H1 (cell line): ENCODE measurements around the gene ZNF213. TPM values are rescaled to one million over a fixed set of nuclear protein-coding genes. Genes with fewer than 3 reads are reported as not detected.

ENCODE experiments used
- CTCF ChIA-PET: fragments of 300-600 bp; sonication (Branson Sonifier 250); formaldehyde crosslinking; loops from one replicate; lab custom pipeline; 2021; ENCODE audit not compliant: partially characterized antibody; lab: Charles Lee
- POLR2A ChIA-PET: fragments of 300-600 bp; sonication (Branson Sonifier 250); formaldehyde crosslinking; loops from one replicate; lab custom pipeline; 2021; ENCODE audit warnings: inconsistent platforms; ENCODE audit not compliant: partially characterized antibody; lab: Charles Lee
- DNase-seq, 2 experiments: peaks; one replicate each; pipeline versions ENCODE4 v3.0.0 to v3.0.0-alpha.2; 2010 to 2022; ENCODE audit warnings: low spot score in 2 of 2, low read depth in 1 of 2, mixed read lengths in 1 of 2
- FAIRE-seq: peaks from 2 replicates; lab custom pipeline; 2011; peaks lifted over from hg19 to GRCh38; lab: Jason Lieb, UNC
- H2AFZ ChIP-seq: 2 replicates; pipeline ENCODE4 v1.8.1; 2012; ENCODE audit warnings: low read length, inconsistent platforms
- H2AK5ac ChIP-seq: 2 replicates; pipeline ENCODE4 v1.6.1; 2013; ENCODE audit warnings: low read depth, low read length
- H2BK120ac ChIP-seq: replicated peaks from 2 replicates; pipeline ENCODE3; 2013; ENCODE audit warnings: low read depth, low read length, inconsistent platforms
- H2BK12ac ChIP-seq: 2 replicates; pipeline ENCODE4 v1.6.1; 2013; ENCODE audit warnings: low read depth, low read length
- H2BK15ac ChIP-seq: 2 replicates; pipeline ENCODE4 v1.6.1; 2013; ENCODE audit warnings: low read length
- H2BK20ac ChIP-seq: 2 replicates; pipeline ENCODE4 v1.6.1; 2013; ENCODE audit warnings: low read length
- H2BK5ac ChIP-seq: 2 replicates; pipeline ENCODE4 v1.6.1; 2013; ENCODE audit warnings: low read depth, low read length
- H3K14ac ChIP-seq: 2 replicates; pipeline ENCODE4 v1.6.1; 2013; ENCODE audit warnings: inconsistent platforms; ENCODE audit not compliant: insufficient read length
- H3K18ac ChIP-seq: 2 replicates; pipeline ENCODE4 v1.6.1; 2013; ENCODE audit warnings: low read length; ENCODE audit errors: extremely low read depth
- H3K23ac ChIP-seq: 2 replicates; pipeline ENCODE4 v1.6.1; 2013; ENCODE audit warnings: inconsistent platforms; ENCODE audit not compliant: insufficient read length
- H3K23me2 ChIP-seq: 2 replicates; pipeline ENCODE4 v1.6.1; 2013; ENCODE audit warnings: low read depth, low read length
- H3K27ac ChIP-seq: 2 replicates; pipeline ENCODE4 v1.6.1; 2011; ENCODE audit warnings: low read depth, low read length, inconsistent platforms
- H3K27me3 ChIP-seq, 4 experiments: replicated peaks in 1 of 4; 1 replicate in 1 of 4; 2 replicates in 3 of 4; pipeline versions ENCODE4 v1.6.1 to v1.8.1; 2011 to 2013; ENCODE audit warnings: low read length in 3 of 4, mild to moderate bottlenecking in 3 of 4, inconsistent platforms in 2 of 4, mixed read lengths in 2 of 4, moderate library complexity in 1 of 4; ENCODE audit not compliant: control insufficient read depth in 3 of 4, insufficient read depth in 3 of 4; ENCODE audit errors: extremely low read depth in 1 of 4
- H3K36me3 ChIP-seq, 4 experiments: 2 replicates each; pipeline versions ENCODE4 v1.6.1 to v1.8.1; 2011 to 2013; ENCODE audit warnings: mild to moderate bottlenecking in 4 of 4, low read length in 3 of 4, moderate library complexity in 2 of 4, control low read depth in 1 of 4, inconsistent platforms in 1 of 4; ENCODE audit not compliant: insufficient read depth in 4 of 4, control insufficient read depth in 2 of 4
- H3K4ac ChIP-seq: replicated peaks from 2 replicates; pipeline ENCODE3; 2013; ENCODE audit warnings: low read length, low read depth, mixed read lengths, inconsistent platforms; ENCODE audit not compliant: insufficient read length
- H3K4me1 ChIP-seq, 4 experiments: replicated peaks in 1 of 4; 1 replicate in 1 of 4; 2 replicates in 3 of 4; pipeline versions ENCODE4 v1.6.1 to v1.8.1; 2011 to 2013; ENCODE audit warnings: low read length in 3 of 4, inconsistent platforms in 2 of 4, mixed read lengths in 1 of 4; ENCODE audit not compliant: insufficient read depth in 4 of 4, control insufficient read depth in 3 of 4
- H3K4me2 ChIP-seq, 2 experiments: 2 replicates each; pipeline versions ENCODE4 v1.6.1 to v1.8.1; 2011 to 2013; ENCODE audit warnings: low read depth in 2 of 2, low read length in 2 of 2, control low read depth in 1 of 2, inconsistent platforms in 1 of 2, mild to moderate bottlenecking in 1 of 2; ENCODE audit not compliant: insufficient read depth in 1 of 2
- H3K4me3 ChIP-seq, 4 experiments: fragments of 200-600, 300-600 bp in 1 of 4; sonication (generic), shearing (Covaris generic), sonication (Bioruptor Twin) in 1 of 4; 2 replicates each; pipeline versions ENCODE4 v1.5.1 to v1.8.1; 2011 to 2016; ENCODE audit warnings: low read length in 4 of 4, low read depth in 3 of 4, control low read depth in 2 of 4, inconsistent platforms in 2 of 4, mild to moderate bottlenecking in 2 of 4, mixed read lengths in 1 of 4, moderate library complexity in 1 of 4; ENCODE audit not compliant: insufficient read depth in 2 of 4; ENCODE audit errors: extremely low read depth in 1 of 4
- H3K56ac ChIP-seq: replicated peaks from 2 replicates; pipeline ENCODE3; 2013; ENCODE audit warnings: low read depth, mild to moderate bottlenecking, mixed read lengths, low read length, inconsistent platforms; ENCODE audit not compliant: insufficient read length
- H3K79me1 ChIP-seq: 2 replicates; pipeline ENCODE4 v1.6.1; 2013; ENCODE audit warnings: low read depth, low read length, control low read depth
- H3K79me2 ChIP-seq, 2 experiments: 2 replicates each; pipeline versions ENCODE4 v1.6.1 to v1.8.1; 2012 to 2013; ENCODE audit warnings: low read length in 2 of 2, mild to moderate bottlenecking in 2 of 2, inconsistent platforms in 1 of 2; ENCODE audit not compliant: insufficient read depth in 2 of 2, control insufficient read depth in 1 of 2
- H3K9ac ChIP-seq, 4 experiments: replicated peaks in 1 of 4; 1 replicate in 1 of 4; 2 replicates in 3 of 4; pipeline versions ENCODE4 v1.6.1 to v1.8.1; 2011 to 2013; ENCODE audit warnings: low read depth in 3 of 4, low read length in 3 of 4, control low read depth in 2 of 4, mild to moderate bottlenecking in 2 of 4, moderate library complexity in 2 of 4, inconsistent platforms in 1 of 4; ENCODE audit errors: extremely low read depth in 1 of 4
- H3K9me3 ChIP-seq, 2 experiments: 2 replicates each; pipeline versions ENCODE4 v1.6.1 to v1.8.1; 2012 to 2013; ENCODE audit warnings: mild to moderate bottlenecking in 2 of 2, moderate library complexity in 2 of 2, control low read depth in 1 of 2, inconsistent platforms in 1 of 2, low read depth in 1 of 2, low read length in 1 of 2, mixed read lengths in 1 of 2; ENCODE audit not compliant: insufficient read depth in 2 of 2
- H4K20me1 ChIP-seq, 2 experiments: replicated peaks in 1 of 2; 2 replicates each; pipeline versions ENCODE3 to v1.8.1; 2011 to 2013; ENCODE audit warnings: inconsistent platforms in 2 of 2, low read length in 2 of 2, mild to moderate bottlenecking in 1 of 2; ENCODE audit not compliant: insufficient read depth in 2 of 2, control insufficient read depth in 1 of 2
- H4K5ac ChIP-seq: 2 replicates; pipeline ENCODE4 v1.6.1; 2013; ENCODE audit warnings: low read length, low read depth, mixed read lengths, inconsistent platforms; ENCODE audit not compliant: insufficient read length
- H4K8ac ChIP-seq: 2 replicates; pipeline ENCODE4 v1.8.0; 2013; ENCODE audit warnings: mild to moderate bottlenecking, moderate library complexity, low read length, inconsistent platforms; ENCODE audit not compliant: insufficient read depth; ENCODE audit errors: extremely low read depth
- H4K91ac ChIP-seq: replicated peaks from 2 replicates; pipeline ENCODE3; 2013; ENCODE audit warnings: low read length, mixed read lengths, inconsistent platforms; ENCODE audit not compliant: insufficient read length
- CHD2 ChIP-seq: IDR thresholded peaks from 2 replicates; pipeline ENCODE4 v1.6.1; 2012; ENCODE audit warnings: low read length, improper control_type of control experiment
- CTCF ChIP-seq, 3 experiments: IDR thresholded peaks; 1 replicate in 2 of 3; 2 replicates in 1 of 3; pipeline versions ENCODE4 v1.5.1 to v1.6.1; 2011; ENCODE audit warnings: low read length in 3 of 3, mild to moderate bottlenecking in 3 of 3, inconsistent platforms in 2 of 3, low read depth in 1 of 3, moderate library complexity in 1 of 3; ENCODE audit not compliant: insufficient read depth in 1 of 3; ENCODE audit errors: control extremely low read depth in 1 of 3
- MAFK ChIP-seq: IDR thresholded peaks from 2 replicates; pipeline ENCODE4 v1.6.1; 2012; ENCODE audit warnings: low read depth, mild to moderate bottlenecking, improper control_type of control experiment, low read length
- NANOG ChIP-seq: IDR thresholded peaks from 2 replicates; pipeline ENCODE4 v1.6.1; 2011; ENCODE audit warnings: low read length, low read depth, mild to moderate bottlenecking, inconsistent platforms; ENCODE audit not compliant: insufficient read depth, poor library complexity, severe bottlenecking
- POLR2AphosphoS5 ChIP-seq: IDR thresholded peaks from 2 replicates; pipeline ENCODE4 v1.6.1; 2011; ENCODE audit warnings: low read depth, low read length
- RFX5 ChIP-seq: IDR thresholded peaks from 2 replicates; pipeline ENCODE4 v1.6.1; 2011; ENCODE audit warnings: low read depth, low read length, improper control_type of control experiment, borderline replicate concordance
- SIRT6 ChIP-seq: IDR thresholded peaks from one replicate; pipeline ENCODE4 v1.7.1; 2012; ENCODE audit warnings: low read length, inconsistent platforms
- SP4 ChIP-seq: IDR thresholded peaks from 2 replicates; pipeline ENCODE4 v1.6.1; 2012; ENCODE audit warnings: low read length, inconsistent platforms
- SRF ChIP-seq: IDR thresholded peaks from 2 replicates; pipeline ENCODE4 v1.6.1; 2011; ENCODE audit warnings: mild to moderate bottlenecking, low read depth, low read length, moderate library complexity
- SUZ12 ChIP-seq: fragments of 200-600 bp; sonication (generic); IDR thresholded peaks from 2 replicates; pipeline ENCODE4 v1.6.1; 2012; ENCODE audit warnings: mild to moderate bottlenecking, inconsistent platforms, low read length, moderate library complexity, mixed read lengths
- WGBS, 2 experiments: shearing (Covaris generic) in 1 of 2; methylation state at CpG; one replicate each; pipeline versions ENCODE4 v1.1.6 to v1.1.7; 2013 to 2015; ENCODE audit warnings: low lambda C conversion rate in 2 of 2, mixed read lengths in 2 of 2, inconsistent platforms in 1 of 2, low coverage in 1 of 2, missing lambda C conversion rate in 1 of 2; ENCODE audit not compliant: insufficient replicate concordance in 2 of 2, insufficient coverage in 1 of 2, insufficient read length in 1 of 2; ENCODE audit errors: extremely low coverage in 1 of 2, missing lambda C conversion rate in 1 of 2; 5-methylcytosine and 5-hydroxymethylcytosine counted together
- polyA plus RNA-seq, 7 experiments: library from polyadenylated mRNA; depleted of rRNA in 3 of 7; stranded (reverse) in 5 of 7; unstranded in 2 of 7; fragments of >200 nt in 5 of 7; fragments of 200-250 nt in 2 of 7; gene quantifications; 1 replicate in 5 of 7; 2 replicates in 1 of 7; 4 replicates in 1 of 7; pipeline versions ENCODE4 v1.2.1 to v1.2.3, GENCODE V29; 2011 to 2013; ENCODE audit warnings: missing spikeins in 2 of 7, mixed read lengths in 2 of 7
- total RNA-seq: library from RNA; stranded (reverse); fragmentation: NEBNext Ultra II Directional; extraction: Animal tissue kit (Norgen Biotek cat#: 25700); gene quantifications from 2 replicates; pipeline ENCODE4 v1.2.1, GENCODE V29; 2021

Gene ZNF213
- total and polyA plus RNA-seq, 2 of the 8 experiments (the other 6 are each of a cell fraction or from before 2014, with no cell fraction given), result 1.6 to 6.9 TPM

DNA sequence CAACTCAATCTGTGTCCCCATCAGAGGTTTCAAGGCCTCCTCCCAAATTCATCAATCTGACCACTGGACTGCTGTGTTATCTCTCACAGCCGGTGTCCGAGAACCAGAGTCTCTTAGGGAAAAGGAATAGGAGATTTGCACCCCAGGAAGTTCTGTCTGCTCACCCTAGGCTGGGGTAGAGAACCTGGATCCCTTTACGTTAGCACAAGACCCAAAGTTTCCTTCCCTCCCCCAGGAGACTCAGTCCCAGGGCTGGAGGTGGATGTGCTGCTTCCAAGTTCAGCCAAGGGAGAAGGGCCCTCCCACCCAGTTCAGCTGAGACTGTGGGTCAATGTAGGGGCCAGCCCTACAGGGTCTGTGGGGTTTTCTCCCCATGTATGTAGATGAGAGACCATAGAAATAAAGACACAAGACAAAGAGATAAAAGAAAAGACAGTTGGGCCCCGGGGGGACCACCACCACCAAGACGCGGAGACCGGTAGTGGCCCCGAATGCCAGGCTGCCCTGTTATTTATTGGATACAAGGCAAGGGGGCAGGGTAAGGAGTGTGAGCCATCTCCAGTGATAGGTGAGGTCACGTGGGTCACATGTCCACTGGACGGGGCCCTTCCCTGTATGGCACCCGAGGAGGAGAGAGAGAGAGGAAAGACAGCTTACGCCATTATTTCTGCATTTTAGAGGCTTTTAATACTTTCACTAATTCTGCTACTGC lies 30.4 kb downstream of the ZNF213 start:
- Histone ChIP-seq H3K18ac (no peak overlapping the region), H3K79me2 (no peaks in the 10 kb centered on the region), H3K9ac (no peak overlapping the region), H4K20me1 (no peaks in the 10 kb centered on the region), H3K4me3 (no peak overlapping the region), H3K27me3 (peaks cover 0 to 12% (median 4%) of the 10 kb centered on the region in 4 experiments; a peak in 5 of 7 replicates), H2BK5ac (no peak overlapping the region), H3K9me3 (peaks cover 8 to 12% of the 10 kb centered on the region in 2 experiments), H3K79me1 (no peaks in the 10 kb centered on the region), H2BK15ac (no peak overlapping the region), H2BK120ac (no peak overlapping the region), H4K8ac (no peak overlapping the region), H2AFZ (no peak overlapping the region), H2BK12ac (no peak overlapping the region), H4K91ac (no peak overlapping the region), H3K36me3 (no peaks in the 10 kb centered on the region), H4K5ac (no peak overlapping the region), H3K4me1 (0 out of 7 replicates have a peak, but pooled peaks cover 0 to 3% (median 0%) of the 10 kb centered on the region in 4 experiments), H3K4ac (no peak overlapping the region), H2AK5ac (no peak overlapping the region), H3K23ac (no peak overlapping the region), H3K27ac (no peak overlapping the region), H3K23me2 (peaks cover 2% of the 10 kb centered on the region; the same call in 1 of the 2 replicates), H2BK20ac (no peak overlapping the region), H3K14ac (no peak overlapping the region), H3K4me2 (no peak overlapping the region), H3K56ac (no peak overlapping the region)
- no peak for FAIRE-seq
- POLR2A ChIA-PET, result interaction anchor here (0.6 to 1.2 kb wide), 3 partner anchors 16 to 96 kb away, joined by 3 to 6 read pairs (median 4); partner anchors contain the start of gene ZNF213
- CTCF ChIA-PET, result interaction anchor here (0.5 to 2.1 kb wide), 12 partner anchors 8 to 102 kb away, joined by 3 to 12 read pairs (median 4); no protein-coding TSS in a partner anchor
- DNase-seq, result no peak
- 88% methylated on average over 10 of the region's 12 CpGs; no CpG with 5 or more reads in 1 of the 2 experiments for WGBS, 2 experiments
- TF ChIP-seq POLR2AphosphoS5, result no peak
- no peak for TF ChIP-seq CTCF (IDR thresholded peaks at IDR 0.05; ENCODE audit: control extremely low read depth in 1 of 3, insufficient read depth in 1 of 3, low read depth in 1 of 3, low read length in 3 of 3)
- TF ChIP-seq RFX5, result no peak
- no peak for TF ChIP-seq MAFK
- TF ChIP-seq NANOG, result no peak
- TF ChIP-seq SRF, result no peak
- no peak for TF ChIP-seq SP4
- no peak for TF ChIP-seq CHD2
- no peak for TF ChIP-seq SIRT6
- TF ChIP-seq SUZ12, result no peak
